Esophagus muscularis mucosa (tissue), 3 donors: ENCODE measurements around the gene DENND2A.

ENCODE experiments used
- CTCF ChIP-seq, 3 experiments: fragments of 200-600 bp in 2 of 3; fragments of 450-650 bp in 1 of 3; sonication (generic) in 2 of 3; IDR thresholded peaks; one replicate each; pipeline ENCODE4 v1.5.1; 2017 to 2019; ENCODE audit warnings: antibody characterized with exemption in 3 of 3, mild to moderate bottlenecking in 2 of 3, moderate library complexity in 1 of 3
- POLR2A ChIP-seq: fragments of 450-650 bp; IDR thresholded peaks from one replicate; pipeline ENCODE4 v1.6.1; 2017; ENCODE audit warnings: antibody characterized with exemption, moderate library complexity, mild to moderate bottlenecking, low read depth

- TF ChIP-seq POLR2A: no peak
- TF ChIP-seq CTCF (IDR thresholded peaks at IDR 0.05): peak; percentile 2 to 23 (median 16)
Measured at GRCh38 chr7:140661124-140661523, 20.5 kb upstream of the DENND2A start.
